Suppressor macrophage (primary cell): ENCODE measurements around the gene OSBPL1A.
"Not testable (repeated sequence)": the region's sequence is repeated elsewhere in the genome, so short reads cannot be mapped to it uniquely, and the experiment has no call there.

Experiments used
- DNase-seq, 4 experiments: peaks; one replicate each; pipeline ENCODE4 v3.0.0-alpha.2; 2020 to 2022

Gene OSBPL1A

DNA sequence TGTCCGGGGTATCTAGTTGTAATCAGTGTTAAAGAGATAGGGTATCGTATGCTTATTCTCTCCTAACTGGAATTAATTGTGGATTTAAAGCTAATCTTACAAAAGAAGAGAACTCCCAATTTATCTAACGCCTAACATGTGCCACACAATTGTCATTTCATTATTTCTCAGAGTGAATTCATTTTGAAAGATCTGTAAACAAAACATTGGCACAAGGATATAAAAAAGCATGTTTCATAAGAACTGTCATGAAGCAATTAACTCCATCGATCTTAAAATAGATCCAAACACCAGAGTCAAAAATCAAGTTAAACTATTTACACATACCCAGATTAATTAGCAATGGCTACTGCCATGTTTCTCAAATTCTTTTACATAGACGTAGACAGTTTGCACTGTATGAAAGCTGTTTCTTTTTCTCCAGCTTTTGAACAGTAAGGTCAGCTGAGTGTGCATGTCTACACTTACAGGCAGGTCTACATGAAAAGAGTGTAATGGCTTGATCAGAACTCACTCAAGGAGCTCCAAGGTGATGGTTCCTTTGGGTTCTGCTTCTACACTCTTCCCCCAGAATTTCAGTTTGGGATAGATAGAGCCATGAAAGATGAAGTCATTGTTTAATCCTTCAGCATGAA, 220.0 kb downstream of the OSBPL1A start:
- no peak for DNase-seq

DNA sequence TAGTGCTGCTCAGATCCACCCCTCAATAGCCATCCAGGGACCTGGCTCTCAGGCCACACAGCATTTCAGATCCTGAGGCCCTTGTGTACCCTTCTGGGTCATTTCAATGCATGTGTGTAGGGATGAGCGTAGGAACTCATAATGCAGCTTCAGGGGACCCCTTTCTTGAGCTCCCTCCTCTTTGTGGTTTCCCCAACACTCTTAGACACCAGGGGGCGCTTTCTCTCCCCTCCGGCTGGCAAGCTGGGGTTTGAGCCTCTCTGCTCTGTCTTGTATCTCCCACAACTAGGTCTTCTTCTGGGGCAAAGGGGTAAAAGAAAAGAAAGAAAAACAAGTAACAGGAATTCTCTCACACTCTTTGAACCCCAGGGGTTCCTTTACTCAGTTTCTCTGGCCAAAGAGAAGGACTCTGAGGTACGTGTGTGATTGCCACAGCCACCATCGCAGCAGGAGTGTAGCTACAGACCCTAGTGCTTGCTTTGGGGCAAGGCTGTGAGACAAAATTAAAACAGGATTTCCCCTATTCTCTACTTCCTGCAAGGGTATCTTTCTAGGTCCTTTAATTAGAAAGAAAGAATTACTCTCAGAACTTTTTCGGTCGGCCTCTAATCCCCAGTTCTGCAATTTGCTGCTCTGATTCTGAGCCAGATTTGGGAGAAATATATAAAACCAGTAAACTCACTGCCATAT, 220.8 kb downstream of the OSBPL1A start:
- DNase-seq, result peak; percentile 50 to 78 (median 62)

DNA sequence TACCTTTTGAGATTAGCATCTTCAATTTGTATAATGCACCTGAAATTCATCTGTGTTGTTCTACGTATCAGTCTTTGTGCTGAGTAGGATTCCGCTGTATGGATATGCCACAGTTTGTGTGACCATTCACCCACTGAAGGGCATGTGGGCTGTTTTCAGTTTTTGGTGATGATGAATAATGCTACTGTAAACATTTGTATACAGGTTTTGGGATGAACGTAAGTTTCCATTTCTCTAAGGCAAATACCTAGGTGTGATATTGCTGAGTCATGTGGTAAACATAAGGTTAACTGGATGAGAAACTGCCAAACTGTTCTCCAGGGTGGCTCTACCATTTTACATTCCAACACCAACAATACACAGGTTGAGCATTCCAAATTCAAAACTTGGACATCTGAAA, 223.6 kb downstream of the OSBPL1A start:
- no peak for DNase-seq

DNA sequence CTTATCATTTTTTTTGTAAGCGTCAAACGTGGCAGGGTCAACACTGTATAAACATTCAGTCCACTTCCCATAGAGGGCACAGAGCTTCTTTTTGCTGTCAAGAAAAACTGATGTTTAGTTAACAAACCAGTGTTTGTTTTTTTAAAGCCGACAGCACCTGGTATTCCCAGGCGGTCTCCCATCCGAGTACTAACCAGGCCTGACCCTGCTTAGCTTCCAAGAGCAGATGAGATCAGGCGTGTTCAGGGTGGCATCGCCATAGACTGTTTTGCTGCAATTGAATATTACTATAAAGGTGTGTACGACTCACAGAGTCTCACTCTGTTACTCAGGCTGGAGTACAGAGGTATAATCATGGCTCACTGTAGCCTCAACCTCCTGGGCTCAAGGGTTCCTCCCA, 227.3 kb downstream of the OSBPL1A start:
- DNase-seq, result no peak

DNA sequence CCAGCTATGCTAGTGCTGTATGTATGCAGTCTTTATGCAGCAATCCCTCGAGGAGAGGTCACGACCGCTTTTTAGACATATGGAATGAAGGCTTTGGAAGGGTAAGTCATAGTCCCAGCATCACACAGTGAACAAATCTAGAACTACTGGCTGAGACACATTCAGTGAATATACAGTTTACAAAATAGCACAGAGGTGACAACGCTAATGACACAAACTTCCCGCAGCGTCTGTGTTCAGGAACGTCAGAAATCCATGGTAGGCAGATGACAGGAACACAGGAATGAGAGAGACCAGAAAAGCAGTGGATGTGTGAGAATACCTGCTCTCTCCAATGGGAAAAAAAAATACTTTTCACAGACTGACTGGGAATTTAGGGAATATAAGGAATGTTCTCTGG, 229.1 kb downstream of the OSBPL1A start:
- no peak for DNase-seq

DNA sequence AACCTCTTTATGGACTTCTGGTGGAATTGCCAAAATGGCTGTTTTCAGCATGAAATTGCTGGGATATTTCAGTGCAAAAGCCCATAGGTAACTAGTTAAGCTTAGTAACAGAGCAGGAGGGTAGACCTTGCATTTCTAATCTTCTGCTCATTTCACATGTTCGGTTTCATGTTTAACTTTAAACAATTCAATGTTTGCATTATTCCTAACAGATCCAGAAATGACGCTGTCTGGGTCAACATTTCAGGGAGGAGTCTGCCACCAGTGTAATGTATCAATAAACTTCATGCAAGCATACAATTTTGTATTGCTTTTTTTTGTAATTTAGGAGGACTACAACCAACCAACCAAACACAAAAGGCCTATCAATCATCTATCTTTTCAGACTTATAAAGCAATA, 236.3 kb downstream of the OSBPL1A start:
- no peak for DNase-seq

DNA sequence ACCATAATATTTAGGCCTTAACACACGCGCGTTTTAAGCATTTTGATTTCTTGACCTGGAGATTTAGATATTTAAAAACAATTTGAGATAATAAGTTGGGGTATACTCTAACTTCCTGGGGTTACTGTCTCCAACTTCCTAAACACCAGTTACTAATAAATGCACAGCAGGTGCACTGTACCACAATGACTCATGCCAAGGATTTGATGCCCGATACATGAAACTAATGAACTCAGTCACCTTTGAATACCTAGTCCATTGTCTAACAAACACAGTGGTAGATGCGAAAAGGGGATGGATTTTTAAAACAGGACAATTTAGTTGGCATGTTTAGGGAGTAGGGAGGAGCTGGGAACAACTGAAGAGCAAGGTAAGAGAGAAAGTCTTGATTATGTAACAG, 237.5 kb downstream of the OSBPL1A start:
- DNase-seq, result no peak

DNA sequence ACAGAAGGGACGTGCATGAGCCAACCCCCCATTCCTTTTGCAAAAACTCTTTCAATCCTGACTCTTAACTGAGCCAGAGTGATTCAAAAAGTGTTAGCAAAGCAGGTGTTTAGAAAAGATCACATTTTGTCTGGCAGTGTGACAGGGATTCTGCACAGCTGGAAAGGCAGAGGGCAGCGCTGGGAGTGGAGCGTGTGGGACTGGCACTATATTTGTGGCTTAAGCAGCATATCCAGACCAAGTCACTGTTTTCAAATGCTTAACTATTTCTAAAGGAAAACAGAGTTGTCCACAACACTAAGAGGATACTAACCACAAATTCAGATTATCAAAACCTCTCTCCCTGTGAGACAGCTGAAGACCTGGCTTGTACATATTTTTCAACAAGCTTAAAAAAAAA, 239.8 kb downstream of the OSBPL1A start:
- DNase-seq, result no peak

DNA sequence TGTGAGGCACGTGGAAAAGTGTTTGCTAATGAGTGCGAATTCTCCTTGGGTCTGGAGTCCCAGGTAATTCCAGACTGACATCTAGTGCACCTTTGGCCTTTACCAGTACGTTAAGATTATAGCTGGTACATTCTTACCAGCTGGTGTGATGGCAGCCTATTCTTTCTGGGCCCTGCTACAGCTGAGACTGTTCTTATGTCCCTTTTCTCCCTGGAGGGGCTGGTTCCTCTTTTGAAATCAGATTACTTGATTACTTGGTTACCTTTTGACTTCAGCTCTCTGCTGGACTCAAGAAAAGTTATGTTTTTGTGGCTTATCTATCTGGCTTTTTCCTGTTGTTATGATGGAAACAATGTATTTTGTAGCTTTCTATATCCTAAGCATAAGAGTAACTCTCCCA, 244.2 kb downstream of the OSBPL1A start:
- DNase-seq, result no peak

DNA sequence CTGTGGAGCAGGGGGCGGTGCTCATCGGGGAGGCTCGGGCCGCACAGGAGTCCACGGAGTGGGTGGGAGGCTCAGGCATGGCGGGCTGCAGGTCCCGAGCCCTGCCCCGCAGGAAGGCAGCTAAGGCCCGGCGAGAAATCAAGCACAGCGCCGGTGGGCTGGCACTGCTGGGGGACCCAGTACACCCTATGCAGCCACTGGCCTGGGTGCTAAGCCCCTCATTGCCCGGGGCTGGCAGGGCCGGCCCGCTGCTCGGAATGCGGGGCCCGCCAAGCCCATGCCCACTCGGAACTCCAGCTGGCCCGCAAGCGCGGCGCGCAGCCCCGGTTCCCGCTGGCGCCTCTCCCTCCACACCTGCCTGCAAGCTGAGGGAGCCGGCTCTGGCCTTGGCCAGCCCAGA, 248.0 kb downstream of the OSBPL1A start:
- not testable (repeated sequence) for DNase-seq

DNA sequence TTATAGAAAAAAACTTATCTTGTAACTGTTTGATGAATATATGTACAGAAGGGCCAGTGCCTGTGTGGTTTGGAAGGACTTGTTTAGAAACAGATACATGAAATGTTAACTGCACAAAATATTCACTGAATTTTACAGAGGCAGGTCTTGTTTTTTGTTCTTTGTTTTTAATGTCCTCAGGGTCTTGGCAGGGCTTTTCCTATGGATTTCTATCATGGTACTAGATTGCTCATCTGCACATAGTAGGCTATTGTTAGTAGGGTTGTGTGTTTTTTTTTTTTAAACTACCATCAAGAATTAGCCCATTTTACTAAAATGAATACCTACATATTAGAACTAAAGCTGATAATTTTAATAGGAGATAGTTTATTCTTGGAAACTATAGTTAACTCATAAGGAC, 255.2 kb downstream of the OSBPL1A start:
- no peak for DNase-seq

DNA sequence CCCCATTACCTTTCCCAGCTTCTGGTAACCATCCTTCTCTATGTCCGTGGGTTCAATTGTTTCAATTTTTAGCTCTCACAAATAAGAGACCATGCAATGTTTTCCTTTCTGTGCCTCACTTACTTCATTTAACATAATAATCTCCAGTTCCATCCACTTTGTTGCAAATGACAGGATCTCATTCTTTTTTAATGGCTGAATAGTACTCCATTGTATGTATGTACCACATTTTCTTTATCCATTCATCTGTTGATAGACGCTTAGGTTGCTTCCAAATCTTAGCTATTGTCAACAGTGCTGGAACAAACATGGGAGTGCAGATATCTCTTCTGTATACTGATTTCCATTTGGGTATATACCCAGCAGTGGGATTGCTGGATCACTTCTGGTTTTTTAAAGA, 256.9 kb downstream of the OSBPL1A start:
- no peak for DNase-seq

DNA sequence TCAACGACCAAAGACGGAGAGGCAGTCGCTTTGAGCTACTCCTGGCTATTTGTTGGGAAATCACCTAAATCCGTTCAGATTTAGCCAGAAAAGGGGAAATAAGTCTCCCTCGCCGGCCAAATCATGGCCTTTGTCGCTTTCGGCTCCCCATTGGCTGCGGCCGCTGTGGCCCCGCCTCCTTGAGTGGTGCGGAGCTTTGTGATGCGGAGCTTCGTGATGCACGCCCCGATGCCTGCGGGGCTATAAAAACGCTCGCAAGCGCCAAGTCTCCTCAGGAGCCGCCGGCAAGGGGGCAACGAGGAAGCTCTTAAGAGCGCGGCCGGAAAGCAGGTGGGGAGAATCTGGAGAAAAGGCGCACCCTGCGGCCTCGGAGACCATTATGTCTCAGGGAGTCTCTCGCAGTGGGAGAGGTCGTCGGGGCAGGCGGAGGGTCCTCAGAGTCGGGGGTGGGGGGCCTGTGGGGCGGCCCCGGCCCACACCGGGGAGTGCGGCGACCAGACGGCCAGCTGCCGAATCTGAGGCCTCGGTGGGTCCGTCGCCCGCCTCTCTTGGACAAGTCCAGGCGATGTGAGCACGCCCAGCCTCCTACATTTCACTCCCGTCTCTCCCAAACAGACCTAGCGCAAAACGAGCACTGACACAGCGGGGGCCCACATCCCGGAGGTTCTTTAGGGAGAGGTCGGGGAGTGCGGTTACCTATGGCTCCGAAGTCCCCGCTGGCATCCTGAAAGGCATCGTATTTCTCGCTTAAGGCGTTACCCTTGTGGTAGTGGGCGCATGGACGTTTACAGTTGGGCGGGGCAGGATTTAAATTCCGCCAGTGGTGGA, 258.6 kb downstream of the OSBPL1A start, which contains the start of gene CABYR:
TSS of gene CABYR (plus strand) at position 274 of the 828 bp plus-strand sequence. CDS start 4,053 bp downstream, outside the sequence.
- DNase-seq, result peak; percentile 86 to 94 (median 91)

DNA sequence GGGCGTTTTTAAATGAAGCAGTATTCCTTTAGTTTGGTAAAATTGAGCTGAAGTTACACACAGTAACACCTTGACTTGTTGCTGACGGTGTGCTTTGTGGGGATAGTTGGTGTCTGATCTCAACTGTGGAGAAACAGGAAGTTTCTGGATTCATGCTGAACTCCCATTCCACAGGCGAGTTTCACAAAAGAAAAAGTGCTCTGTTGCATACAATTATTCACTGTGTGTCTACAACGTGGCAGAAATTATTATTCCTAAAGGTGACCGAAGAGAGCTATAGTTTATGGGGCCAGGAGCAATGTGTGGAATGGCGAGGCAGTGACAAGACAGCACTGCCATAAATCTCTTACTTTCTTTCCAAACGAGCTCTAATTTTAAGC, 259.2 kb downstream of the OSBPL1A start:
- DNase-seq, result peak in 2 of 4 experiments; percentile 56 to 62

DNA sequence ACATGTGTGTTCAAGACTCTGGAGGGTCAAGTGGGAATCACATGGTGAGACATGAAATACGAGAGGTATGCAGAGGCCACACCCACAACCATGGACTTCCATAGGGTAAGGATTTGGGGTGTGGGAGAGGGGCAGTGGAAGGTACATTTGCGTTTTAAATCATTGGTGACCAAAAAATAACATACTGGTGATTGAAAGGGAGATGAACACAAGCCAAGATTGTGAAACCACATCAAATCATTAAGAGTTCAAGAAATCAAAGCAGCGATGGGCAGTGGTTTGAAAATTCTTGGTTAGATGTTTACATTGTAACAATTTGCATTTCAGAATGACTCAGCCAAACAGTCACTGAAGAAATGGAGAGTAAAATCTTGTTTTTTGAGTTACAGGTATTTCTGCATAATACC, 260.7 kb downstream of the OSBPL1A start:
- DNase-seq, result no peak

DNA sequence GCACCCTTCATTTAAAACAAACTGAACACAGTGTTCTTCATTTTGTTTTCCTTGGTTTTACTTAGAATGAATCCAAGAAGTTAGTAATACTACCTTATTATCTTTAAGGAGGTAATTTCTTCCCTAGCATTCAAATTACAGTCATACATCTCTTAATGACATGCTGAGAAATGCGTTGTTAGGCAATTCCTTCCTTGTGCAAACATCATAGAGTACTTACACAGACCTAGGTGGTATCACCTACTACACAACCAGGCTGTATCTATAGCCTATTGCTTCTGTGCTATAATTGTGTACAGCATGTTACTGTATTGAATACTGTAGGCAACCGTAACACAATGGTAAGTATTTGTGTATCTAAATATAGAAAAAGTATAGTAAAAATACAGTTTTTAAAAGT, 267.1 kb downstream of the OSBPL1A start:
- no peak for DNase-seq

DNA sequence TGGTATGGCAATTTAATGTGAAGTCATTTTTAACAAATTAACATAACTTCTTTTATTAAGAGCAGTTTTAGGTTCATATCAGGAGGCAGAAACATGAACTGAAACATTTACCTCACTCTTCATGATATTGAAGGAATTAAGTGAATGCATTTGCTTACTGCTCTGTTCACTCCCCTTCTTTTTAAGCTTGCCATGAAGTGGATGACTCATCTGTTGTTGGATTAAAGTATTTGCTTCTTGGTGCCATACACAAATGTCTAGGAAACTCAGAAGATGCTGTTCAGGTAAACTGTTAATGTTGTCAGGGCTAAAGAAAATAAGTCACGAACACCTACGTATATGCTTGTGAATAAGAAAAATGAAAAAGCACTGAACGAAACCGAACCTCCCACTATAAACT, 268.9 kb downstream of the OSBPL1A start:
- no peak for DNase-seq

DNA sequence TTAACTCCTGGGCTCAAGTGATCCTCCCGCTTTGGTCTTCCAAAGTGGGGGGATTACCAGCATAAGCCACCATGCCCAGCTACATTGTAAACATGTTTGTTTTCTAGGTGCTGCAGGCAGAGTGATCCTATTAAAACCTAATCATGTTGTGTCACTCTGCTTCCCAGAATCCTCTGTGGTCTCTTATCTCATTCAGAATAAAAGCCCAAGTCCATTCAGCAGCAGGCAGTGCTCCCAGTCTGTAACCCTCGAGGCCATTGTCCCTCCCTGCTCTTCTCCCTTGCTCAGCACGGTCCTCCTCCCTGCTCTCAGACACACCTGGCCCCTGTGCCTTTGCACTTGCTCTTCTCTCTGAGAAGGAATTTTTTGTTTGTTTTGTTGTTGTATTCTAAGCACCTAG, 269.9 kb downstream of the OSBPL1A start:
- no peak for DNase-seq

DNA sequence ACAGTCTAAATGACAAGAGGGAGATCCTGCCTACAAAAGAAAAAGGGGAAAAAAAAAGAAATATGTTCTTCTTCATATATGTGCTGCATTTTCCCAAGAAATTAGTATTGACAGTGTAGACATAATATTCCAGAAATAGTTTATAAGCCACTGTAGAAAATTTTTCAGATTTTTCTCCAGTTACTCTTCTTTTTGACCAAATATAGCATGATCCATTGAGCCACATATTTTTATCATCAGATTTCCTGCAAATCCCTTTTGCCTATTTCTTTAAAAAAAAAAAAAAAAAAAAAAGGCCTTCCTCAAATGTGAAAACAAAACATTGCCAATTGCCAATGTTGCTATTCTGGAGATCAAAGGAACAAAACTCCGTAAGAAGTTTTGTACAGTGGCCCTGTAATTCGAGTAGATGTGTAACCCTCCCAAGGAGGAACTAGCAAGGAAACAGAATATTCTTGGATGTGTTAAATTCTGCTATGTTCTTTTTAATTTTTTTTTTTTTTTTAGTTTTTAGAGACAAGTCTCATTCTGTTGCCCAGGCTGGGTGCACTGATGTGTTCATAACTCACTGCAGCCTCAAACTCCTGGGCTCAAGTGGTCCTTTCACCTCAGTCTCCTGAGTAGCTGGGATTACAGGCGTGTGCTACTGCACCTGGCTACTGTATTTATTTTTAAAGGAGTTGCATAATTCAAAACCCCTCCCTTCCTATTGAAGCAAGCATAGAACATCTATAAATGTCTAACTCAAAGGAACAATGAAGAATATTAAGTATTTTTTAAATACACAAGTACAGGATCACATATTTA, 271.3 kb downstream of the OSBPL1A start:
- DNase-seq, result no peak

DNA sequence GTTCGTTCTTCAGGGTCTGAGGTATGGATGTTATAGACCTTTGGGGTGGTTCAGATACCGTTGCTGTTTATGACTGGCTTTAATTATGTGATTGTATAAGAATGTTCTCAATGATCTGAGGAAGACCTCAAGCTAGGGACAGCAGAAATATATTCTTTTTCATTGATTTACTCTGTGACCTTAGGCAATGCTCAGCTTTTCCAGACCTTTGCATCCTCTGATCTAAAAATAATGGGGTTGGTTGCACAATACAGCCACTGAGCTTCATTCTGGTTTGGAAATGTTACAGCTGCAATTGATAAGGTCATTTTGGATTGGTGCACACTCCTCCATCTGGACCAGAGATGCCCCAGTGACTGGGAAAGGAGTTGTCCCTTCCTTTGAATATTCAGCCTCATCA, 276.0 kb downstream of the OSBPL1A start:
- no peak for DNase-seq

DNA sequence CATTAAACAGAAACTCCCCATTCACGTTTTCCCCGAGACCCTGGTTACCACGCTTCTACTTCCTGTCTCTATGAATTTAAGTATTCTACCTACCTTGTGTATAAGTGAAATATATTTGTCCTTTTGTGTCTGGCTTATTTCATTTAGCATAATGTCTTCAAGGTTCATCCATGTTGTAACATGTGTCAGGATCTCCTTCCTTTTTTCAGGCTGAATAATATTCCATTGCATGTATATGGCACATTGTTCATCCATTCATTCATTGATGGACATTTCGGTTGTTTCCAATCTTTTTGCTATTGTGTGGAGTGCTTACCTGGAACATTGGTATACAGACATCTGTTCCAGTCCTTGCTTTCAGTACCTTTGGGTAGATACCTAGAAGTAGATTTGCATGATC, 276.9 kb downstream of the OSBPL1A start:
- no peak for DNase-seq

DNA sequence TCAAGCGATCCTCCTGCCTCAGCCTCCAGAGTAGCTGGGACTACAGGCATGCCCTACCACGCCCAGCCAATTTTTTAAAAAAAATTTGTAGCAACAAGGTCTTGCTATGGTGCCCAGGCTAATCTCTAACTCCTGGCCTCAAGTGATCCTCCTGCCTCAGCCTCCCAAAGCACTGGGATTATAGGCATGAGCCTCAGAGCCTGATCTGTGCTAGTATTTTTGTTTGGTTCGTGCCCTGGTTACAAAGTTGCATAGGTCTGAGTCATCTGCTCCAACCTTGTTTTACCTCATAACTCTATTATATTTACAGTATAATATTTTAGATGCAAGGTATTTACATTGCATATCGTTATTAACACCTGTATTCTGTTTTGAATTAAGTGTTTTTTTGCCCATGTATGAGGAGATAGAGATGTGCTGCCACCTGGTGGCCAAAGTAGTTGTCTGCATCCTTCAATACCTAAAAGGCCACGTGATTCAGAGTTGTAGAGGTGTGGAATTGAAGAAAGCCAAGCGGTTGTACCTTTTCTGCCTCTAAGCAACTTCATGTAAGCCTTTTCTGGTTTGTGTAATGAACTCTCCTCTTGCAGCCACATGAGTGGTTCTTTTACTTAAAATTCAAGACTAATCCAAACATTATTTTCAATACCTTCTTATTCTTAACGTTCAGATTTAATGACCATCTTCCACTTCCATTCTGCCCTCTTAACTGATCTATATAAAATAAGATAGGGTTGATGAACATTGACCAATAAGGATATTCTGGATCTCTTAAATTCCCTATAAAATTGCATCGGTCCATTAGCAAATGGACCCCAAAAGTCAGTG, 278.7 kb downstream of the OSBPL1A start:
- peak; percentile 78 to 84 (median 81) for DNase-seq
